ENCODE results near the gene EPSTI1.
"Not testable (repeated sequence)": the region's sequence is repeated elsewhere in the genome, so short reads cannot be mapped to it uniquely, and the experiment has no call there.

EPSTI1 gene, protein sequence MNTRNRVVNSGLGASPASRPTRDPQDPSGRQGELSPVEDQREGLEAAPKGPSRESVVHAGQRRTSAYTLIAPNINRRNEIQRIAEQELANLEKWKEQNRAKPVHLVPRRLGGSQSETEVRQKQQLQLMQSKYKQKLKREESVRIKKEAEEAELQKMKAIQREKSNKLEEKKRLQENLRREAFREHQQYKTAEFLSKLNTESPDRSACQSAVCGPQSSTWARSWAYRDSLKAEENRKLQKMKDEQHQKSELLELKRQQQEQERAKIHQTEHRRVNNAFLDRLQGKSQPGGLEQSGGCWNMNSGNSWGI

DNA sequence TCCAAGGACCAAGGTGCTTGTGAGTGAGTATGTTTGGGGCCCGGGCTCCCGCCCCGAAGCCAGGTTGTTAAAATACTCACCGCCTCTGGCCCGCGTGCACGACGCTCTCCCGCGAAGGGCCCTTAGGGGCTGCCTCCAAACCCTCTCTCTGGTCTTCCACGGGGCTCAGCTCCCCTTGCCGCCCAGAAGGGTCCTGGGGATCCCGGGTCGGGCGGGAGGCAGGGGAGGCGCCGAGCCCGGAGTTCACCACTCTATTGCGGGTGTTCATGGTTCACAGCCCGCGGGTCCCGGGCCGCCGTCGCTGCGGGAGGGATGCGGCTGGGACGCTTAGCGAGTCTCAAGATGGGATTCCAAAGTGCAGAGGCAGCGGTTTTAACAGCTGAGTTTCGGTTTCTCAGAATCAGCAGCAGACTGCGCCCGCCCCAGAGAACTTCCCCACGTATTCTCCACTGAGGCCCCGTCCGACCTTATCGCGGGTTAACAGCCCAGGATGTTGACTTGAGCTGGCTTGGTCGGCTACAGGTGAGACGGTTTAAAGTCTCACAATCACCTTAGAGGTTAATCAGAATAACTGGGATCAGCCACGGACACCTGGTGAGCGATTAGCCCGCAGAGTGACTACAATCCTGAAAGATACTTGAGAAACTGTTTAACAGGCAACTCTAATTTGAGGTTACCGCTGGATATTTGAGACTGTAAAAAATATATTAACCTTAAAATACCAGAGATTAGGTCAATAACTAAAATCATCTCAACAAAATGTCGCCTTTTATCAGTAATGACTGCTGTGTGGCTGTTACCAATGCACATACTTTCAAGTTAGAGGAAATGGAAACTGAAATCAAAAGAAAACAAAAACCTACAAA lies at the start of gene EPSTI1:
Gene EPSTI1, minus strand, starts transcription at position 344 of the 866 bp plus-strand sequence. Its CDS starts 76 bp downstream, at position 268.
- peak; percentile 82 for DNase-seq

DNA sequence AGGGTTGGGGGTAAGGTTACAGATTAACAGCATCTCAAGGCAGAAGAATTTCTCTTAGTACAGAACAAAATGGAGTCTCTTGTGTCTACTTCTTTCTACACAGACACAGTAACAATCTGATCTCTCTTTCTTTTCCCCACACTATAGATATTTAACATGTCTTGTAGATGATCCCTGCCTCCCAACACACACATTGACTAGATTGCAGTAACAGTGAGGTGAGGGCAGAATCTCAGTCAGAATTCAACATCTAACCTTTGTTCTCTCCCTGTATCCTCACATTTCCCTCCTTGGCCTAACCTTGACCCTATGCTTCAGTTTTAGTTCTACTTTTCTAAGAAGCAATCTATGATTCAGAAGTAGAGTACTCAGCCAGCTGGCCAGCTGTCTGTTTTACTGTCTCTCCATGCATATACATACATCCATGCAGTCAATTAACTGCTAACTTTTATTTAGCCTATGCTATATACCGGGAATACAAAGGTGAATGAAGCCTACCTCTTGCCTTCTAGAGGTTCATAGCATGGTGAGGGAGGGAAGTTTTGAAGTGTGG lies 49.4 kb upstream of the EPSTI1 start:
- DNase-seq, result no peak

DNA sequence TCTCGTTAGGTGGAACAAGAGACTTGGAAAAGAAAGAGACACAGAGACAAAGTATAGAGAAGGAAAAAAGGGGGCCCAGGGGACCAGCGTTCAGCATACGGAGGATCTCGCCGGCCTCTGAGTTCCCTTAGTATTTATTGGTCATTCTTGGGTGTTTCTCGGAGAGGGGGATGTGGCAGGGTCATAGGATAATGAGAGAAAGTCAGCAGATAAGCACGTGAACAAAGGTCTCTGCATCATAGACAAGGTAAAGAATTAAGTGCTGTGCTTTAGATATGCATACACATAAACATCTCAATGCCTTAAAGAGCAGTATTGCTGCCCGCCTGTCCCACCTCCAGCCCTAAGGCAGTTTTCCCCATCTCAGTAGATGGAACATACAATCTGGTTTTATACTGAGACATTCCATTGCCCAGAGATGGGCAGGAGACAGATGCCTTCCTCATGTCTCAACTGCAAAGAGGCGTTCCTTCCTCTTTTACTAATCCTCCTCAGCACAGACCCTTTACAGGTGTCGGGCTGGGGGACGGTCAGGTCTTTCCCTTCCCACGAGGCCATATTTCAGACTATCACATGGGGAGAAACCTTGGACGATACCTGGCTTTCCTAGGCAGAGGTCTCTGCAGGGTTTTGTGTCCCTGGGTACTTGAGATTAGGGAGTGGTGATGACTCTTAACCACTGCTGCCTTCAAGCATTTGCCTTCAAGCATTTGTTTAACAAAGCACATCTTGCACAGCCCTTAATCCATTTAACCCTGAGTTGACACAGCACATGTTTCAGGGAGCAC lies 48.7 kb upstream of the EPSTI1 start:
- not testable (repeated sequence) for DNase-seq

DNA sequence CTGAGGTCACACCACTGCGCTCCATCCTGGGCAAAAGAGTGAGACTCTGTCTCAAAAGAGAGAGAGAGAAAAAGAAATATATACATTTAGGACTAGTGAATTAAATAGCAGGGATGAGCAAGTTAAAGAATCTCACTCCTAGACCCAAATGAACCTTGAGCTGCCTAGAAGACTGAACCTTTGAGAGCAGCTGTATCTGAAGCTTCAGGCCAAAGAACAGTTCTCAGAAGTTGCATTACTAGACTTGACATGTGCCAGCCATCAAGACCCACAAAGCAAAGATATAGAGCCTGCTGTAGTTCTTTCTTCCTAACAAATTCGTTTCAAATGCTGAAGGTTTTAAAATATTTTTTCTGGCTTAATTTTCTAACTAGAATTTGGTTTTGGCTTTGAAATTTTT lies 47.9 kb upstream of the EPSTI1 start:
- DNase-seq, result no peak

DNA sequence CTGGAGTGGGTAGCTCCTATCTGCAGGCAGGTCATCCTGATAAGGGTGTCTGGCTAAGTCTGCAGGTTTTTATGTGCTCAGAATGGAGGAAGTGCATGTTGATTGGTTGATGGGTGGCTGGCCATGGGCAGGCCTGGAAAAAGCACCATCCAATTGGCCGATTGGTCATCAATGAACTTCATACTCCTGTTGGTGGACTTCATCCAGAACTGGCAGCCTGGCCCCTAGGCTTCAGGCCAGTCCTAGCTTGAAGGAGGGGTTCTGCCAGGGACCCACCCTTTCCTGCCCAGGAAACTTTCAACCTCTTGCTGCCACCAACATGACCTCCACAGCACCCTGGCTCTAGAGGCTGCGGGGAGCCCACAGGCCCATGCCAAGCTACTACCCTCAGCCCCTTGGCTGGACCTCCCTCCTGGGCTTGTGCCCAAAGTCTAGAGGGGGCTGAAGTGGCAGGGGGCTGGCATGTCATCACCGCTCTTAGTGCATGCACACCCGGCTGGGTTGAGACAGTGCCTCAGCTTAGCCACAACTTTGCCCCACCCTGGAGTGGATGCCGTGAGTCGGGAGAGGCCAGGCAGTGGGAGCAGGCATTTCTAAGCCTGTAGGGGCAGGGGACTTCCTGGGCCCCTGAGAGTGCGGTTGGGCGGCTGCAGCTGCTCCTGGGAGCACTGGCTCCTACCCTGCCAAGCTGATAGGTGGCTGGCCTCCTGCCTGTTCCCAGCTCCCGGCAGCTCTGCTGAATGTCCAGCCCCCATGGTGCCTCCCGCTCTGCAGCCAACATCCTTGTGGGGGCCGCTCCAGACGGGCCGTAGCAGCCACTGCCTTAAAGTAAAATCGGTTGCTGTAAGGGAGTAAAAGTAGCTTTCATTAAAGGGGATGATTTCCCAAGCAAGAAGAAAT lies 44.6 kb upstream of the EPSTI1 start:
- DNase-seq, result no peak

DNA sequence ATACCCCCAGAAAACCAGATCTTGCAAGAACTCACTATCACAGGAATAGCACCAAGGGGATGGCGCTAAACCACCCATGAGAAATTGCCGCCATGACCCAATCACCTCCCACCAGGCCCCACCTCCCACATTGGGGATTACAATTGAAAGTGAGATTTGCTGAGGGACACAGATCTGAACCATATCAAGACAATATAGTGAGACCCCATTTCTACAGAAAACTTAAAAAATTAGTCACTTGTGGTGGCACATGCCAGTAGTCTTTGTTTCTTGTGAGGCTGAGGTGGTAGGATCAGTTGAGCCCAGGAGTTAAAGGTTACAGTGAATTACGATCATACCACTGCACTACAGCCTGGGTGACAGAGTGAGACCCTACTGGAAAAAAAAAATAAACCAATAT lies 41.0 kb upstream of the EPSTI1 start:
- no peak for DNase-seq

DNA sequence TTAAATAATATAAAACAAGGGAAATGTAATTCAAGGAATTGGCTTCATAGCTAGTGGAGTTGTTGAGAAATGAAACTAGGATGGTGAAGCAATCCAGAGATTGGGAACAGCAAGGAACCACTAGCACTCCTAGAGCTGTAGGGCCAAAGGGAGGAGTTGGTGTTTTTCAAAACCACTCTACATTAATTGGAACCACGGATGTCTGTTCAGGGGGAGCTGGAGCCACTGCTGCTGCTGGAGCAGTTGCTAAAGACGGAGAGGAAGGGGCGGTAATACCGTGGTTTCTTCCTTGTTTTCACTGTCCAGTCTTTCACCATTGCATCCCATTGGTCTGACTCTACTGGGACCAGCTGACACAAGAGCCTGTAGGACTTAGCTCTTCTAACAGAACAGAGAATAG lies 39.8 kb upstream of the EPSTI1 start:
- no peak for DNase-seq

DNA sequence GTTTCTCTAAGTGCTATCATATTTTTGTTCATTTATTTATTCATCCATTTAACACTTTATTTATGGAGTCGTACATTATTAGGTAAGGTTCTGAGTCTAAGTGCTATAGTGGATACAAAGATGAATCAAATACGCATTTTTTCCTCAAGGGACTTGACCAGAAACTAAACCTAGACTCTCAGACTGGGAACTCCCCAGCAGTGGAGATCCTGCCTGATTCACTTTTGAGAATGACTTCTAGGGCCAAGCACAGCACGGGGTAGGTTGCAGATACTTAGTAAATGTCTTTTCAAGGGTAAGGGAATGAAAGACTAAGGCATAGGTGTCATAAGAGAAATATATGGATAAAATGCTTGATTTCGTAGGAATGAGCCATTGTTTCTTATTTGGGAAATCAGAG lies 38.5 kb upstream of the EPSTI1 start:
- no peak for DNase-seq

DNA sequence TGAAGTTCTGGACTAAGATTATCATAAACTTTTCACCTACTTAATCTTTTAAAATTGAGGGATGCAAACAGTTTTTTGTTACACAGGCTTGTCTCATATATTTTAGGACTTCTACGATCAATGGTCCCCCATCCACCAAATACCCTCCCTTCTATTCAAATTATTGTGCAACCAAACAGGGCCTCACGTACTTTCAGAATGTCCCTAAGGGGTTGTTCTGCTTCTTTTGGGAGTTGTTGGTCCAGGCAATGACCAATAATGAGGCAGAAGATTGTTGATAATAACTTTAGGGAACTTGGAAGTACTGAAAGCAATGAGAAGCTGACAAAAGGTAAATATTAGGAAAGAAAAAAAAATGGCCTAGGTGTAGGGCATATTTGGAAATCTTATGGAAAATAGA lies 34.2 kb upstream of the EPSTI1 start:
- no peak for DNase-seq

DNA sequence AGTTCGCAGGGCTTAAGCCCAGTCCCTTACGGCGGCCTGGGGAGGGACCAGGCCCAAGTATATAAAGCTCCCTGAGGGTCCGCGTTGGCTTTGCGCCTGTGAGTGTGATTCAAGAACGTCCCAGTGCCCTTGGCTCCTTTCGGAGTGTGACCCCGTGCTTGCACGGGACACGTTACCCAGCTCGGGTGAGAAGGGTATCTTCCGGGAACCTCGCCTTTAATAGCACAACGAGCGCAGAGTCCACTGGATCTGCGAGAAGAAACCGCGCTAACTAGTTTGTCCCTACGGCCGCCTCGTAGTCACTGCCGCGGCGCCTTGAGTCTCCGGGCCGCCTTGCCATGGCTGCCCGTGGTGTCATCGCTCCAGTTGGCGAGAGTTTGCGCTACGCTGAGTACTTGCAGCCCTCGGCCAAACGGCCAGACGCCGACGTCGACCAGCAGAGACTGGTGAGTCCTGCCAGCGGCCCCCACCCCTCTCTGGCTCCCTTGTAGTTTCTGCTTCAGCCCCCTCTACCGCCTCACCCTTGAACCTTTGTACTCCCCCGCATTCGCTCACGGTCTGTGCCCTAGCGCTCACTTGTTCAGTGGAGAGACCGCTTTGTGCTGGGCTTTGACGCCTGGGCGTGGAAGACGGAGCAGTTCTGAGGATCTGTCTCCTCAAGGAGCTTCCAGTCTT lies 31.4 kb upstream of the EPSTI1 start, which contains the start of gene DNAJC15:
Gene DNAJC15, plus strand, starts transcription at position 298 of the 675 bp plus-strand sequence. Its CDS starts 41 bp downstream, at position 339.
- DNase-seq, result peak; percentile 87

DNA sequence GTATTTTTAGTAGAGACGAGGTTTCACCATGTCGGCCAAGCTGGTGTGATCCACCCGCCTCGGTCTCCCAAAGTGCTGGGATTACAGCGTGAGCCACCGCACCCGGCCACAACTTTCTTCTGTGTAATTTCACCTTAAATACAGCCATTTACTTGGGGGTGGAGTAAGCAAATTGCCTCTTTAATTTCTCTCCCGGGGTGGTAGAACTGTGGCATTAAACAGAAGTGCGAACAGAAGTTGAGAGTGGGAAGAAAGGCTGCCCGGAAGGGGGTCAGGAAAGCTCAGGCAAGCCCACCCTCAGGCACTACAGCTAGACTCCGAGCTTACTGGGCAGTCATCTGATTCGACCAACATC lies 30.9 kb upstream of the EPSTI1 start:
- no peak for DNase-seq

DNA sequence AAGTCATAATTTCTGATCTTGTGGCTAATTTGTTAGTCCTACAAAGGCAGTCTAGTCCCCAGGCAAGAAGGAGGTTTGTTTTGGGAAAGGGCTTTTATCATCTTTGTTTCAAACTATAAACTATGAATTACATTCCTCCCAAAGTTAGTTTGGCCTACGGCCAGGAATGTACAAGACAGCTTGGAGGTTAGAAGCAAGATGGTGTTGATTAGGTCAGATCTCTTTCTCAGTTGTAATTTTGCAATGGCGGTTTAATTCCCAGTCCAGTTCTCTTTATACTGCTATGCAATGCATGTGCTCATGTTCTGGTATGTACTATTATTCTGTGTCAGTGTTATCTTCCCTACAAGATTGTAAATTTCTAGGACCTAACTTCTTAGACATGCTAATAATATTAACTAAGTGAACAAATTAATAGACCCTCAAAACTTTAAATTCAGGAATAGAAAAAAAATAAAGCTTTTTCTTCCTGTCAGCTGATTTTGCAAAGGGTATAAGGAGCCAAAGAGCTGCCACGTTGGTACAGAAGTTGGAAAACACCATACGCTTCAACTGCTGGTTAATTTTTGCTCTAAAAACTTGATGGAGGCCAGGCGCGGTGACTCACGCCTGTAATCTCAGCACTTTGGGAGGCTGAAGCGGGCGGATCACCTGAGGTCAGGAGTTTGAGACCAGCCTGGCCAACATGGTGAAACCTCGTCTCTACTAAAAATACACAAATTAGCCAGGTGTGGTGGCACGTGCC lies 30.1 kb upstream of the EPSTI1 start:
- DNase-seq, result no peak

DNA sequence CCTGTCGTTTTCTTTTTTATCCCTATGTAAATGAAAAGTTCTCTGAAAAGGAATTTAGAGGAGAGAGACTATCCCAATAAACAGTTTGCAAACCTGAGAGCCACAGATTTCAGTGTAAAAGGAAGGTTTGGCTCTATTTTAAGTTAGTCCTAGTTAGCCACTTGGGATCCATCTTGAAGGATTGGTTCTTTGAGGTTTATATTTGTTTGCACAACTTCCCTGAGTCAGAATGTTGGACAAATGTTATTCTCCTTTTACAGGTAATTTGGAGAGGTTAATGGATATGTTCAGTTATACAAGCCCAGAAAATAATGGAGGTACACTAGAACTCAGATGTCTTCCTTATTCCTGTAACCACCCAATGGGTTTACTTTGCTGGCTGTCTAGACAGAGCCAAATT lies 28.8 kb upstream of the EPSTI1 start:
- no peak for DNase-seq

DNA sequence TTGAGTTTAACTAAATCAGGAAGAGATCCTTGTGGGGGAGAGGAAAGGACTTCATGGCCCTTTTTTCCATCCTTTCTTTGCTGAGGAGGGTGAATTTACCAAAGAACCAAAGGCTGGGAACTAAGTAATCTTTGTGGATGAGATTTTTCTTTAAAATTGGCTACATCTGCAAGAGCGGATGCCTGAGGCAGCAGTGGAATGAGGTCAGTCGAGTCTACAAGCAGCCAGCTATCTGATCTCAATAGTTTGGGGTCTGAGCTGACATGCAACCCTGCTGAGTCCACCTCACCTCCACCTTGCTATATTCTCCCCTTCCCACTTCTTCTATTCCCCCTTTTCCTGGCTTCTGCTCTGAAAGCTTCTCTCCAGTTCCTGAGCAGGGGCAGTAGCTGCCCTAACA lies 27.8 kb upstream of the EPSTI1 start:
- DNase-seq, result no peak

DNA sequence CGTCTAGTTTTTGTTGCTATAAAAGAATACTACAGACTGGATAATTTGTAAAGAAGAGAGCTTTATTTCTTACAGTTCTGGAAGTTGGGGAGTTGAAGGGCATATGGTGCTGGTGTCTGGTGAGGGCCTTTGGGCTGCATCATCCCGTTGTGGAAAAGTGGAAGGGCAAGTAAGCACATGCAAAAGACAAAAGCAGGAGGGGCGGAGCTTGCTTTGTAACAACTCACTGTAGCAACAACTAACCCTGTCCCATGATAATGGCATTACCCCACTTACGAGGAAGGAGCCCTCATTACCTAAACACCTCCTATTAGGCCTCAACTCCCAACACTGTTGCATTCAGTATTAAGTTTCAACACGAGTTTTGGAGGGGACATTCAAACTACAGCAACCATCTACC lies 24.2 kb upstream of the EPSTI1 start:
- no peak for DNase-seq

DNA sequence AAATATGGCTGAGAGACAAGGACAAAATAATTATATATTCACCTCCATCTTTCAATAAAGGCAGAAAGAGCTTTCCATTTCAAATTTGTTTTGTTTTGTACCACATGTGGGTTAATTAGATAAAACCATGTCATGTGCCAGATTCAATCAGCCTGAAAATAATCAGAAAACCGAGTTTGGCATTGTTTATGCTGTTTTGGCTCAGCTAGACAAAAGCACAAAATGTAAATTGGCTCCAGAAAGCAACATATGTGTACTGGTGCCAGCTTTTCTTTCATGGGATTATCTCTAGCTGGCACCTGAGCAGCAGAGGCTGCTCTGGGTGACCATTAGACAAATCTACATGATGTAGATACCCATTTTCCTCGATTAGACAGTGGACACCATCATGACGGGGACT lies 22.1 kb upstream of the EPSTI1 start:
- DNase-seq, result no peak

DNA sequence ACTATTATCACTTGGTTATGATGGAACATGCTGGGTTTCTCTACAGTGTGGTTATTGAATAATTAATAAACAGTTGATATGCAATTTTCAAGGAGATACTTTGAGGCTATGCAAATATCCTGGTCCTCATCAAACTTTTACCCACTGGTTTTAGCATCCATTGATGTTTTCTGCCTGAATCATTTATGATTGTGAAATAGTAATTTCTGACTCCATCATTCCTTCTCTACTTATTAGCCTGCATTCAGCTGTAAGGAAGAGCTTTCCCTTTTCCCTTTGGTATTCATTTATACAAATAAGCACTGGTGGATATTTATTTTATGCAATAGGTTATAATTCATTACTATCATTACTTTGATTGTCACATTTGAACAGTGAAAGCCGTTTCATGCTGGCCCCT lies 17.5 kb upstream of the EPSTI1 start:
- DNase-seq, result no peak

DNA sequence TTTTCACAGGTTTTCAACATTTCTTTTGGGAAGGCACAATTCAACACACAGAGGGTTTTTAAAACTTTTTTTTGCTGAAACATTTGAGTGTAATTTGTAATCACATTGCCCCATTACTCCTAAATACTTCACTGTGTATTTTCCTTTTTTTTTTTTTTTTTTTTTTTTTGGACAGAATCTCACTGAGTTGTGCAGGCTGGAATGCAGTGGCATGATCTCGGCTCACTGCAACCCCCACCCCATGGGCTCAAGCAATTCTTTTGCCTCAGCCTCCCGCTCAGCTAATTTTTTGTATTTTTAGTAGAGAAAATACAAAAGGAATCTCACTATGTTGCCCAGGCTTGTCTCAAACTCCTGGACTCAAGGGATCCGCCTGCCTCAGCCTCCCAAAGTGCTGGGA lies 16.6 kb upstream of the EPSTI1 start:
- DNase-seq, result no peak

DNA sequence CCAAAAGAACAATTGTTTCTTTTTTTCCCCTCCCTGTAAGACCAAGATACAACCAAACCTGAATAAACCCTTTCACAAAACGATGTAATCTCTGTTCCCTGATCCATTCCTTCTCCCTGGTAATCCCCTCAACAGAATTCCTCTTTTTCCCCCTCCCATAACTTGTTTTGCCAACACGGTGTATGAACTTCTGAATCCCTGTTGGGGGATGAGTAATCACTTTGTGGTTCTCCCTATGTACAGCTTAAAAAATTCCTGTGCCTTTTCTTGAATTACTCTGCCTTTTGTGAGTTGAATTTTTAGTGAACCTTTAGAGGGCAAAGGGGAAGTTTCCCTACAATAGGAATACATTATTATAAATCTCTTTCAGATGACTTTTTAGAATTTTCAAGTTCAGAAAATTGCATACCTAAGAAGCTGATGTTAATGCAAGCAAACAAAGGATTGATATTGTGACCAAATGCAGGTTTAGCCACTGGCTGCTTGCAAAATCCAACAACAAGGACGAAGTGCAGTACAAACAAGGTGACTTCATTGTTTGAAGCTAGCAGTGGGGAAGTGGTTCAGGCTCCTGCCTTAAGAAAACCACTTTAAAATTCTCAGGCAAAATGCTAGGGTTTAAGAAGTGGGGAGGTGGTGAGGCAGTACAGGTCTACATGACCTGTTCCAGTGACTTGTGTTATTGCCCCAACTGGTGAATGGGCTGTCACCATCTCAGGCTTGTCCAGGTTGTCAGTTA lies 15.0 kb upstream of the EPSTI1 start:
- no peak for DNase-seq

Data from activated CD8-positive, alpha-beta memory T cell treated with anti-CD3 and anti-CD28 coated beads, Interleukin-2, amount 50 U/mL, for 48 hours (primary cell).